ENCODE data around the gene SEMA7A.
A peak's percentile ranks its signal among the peaks of the same experiment; 100 is the strongest.

The SEMA7A gene

DNA sequence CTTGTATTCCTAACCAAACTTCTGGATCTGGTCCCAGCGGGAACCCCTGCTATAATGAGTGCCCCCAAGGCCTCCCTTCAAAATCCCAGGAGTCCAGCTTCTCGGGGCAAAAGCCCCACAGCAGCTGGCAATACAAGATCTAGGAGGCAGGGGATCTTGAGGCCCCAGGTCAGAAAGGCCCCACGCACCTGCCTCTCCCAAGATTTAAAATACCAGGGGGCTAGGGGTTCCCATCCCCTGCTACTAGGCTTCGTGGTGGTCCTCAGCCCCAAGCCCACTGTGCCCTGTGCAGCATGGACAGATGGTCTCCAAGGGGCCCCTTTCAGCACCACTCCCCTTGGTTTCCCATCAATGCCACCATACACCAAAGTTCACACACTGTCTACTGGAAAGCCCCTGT lies 50.5 kb downstream of the SEMA7A start:
- Histone ChIP-seq H3K9me2 (replicated peaks; ENCODE audit: insufficient read depth, low read length) (no peaks in the 10 kb centered on the region), H3K79me2 (ENCODE audit: insufficient read depth, low read length) (no peaks in the 10 kb centered on the region), H3K4me2 (ENCODE audit: low read depth, low read length, poor library complexity, severe bottlenecking) (no peak overlapping the region), H3K9me3 (ENCODE audit: insufficient read depth, low read length) (no peaks in the 10 kb centered on the region), H3K4me3 (ENCODE audit: insufficient read depth, low read length, poor library complexity, severe bottlenecking) (no peak overlapping the region), H3K9ac (ENCODE audit: low read length) (no peak overlapping the region), H3K36me3 (ENCODE audit: low read length) (no peaks in the 10 kb centered on the region), H4K20me1 (ENCODE audit: low read depth, low read length) (no peaks in the 10 kb centered on the region), H3K27me3 (ENCODE audit: low read length) (no peaks in the 10 kb centered on the region), H3F3A (ENCODE audit: insufficient read depth) (peaks cover 5% of the 10 kb centered on the region; the same call in 1 of the 2 replicates), H3K27ac (ENCODE audit: low read depth, low read length) (no peak overlapping the region), H2AFZ (ENCODE audit: low read depth, low read length, severe bottlenecking) (no peak overlapping the region)
- no peak for TF ChIP-seq EZH2phosphoT487 (conservative IDR thresholded peaks at IDR 0.05; ENCODE audit: low read length)

DNA sequence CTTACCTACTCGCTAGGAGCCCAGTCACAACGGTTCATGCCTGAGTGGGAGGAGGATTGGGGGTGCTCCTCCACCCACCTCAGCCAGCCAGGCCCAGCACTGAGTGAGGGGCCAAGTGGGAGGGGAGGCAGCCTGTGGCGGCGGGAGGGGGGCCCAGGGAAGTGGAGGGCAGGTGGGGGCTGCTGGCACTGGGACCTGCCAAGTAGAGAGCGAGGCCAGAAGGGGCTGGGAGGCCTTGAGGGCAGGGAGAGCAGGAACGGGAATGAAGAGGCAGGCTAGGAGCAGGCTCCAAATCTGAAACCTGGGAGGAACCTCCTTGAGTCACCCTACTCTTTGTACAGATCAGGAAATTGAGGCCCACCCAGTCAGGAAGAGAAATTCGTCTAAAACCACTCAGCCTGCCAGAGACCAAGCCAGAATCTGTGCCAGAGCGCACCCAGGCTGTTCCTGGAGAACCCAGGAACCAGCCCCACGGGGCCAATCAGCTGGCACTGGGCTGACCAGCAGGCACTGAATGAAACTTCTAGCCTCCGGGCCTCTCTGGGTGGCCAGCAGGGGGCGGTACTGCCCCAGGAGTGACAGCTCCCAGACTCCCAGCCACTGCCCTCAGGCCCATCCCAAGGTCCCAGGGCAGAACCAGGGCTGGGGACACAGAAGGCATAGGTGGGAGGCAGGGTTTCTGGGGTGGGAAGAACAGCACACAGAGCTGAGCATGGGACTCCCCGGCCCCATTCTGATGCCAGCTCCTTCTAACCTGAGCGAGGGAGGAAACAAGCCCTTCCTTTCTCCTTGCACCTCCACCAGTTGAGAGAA lies 51.5 kb downstream of the SEMA7A start:
- TF ChIP-seq CTCF (IDR thresholded peaks at IDR 0.05; ENCODE audit: insufficient read depth, low read length, poor library complexity, severe bottlenecking): peak; percentile 96
- no peak for TF ChIP-seq EZH2phosphoT487 (conservative IDR thresholded peaks at IDR 0.05; ENCODE audit: low read length)
- no peaks in the 10 kb centered on the region for H3K9me2 ChIP-seq (replicated peaks; ENCODE audit: insufficient read depth, low read length)
- H3K9me3 ChIP-seq (ENCODE audit: insufficient read depth, low read length): no peaks in the 10 kb centered on the region
- H3K9ac ChIP-seq (ENCODE audit: low read length): no peak overlapping the region
- no peaks in the 10 kb centered on the region for H3K36me3 ChIP-seq (ENCODE audit: low read length)
- no peaks in the 10 kb centered on the region for H3K27me3 ChIP-seq (ENCODE audit: low read length)
- peaks cover 5% of the 10 kb centered on the region; the same call in 1 of the 2 replicates for H3F3A ChIP-seq (ENCODE audit: insufficient read depth)
- no peak overlapping the region for H2AFZ ChIP-seq (ENCODE audit: low read depth, low read length, severe bottlenecking)
- H4K20me1 ChIP-seq (ENCODE audit: low read depth, low read length): no peaks in the 10 kb centered on the region
- no peak overlapping the region for H3K27ac ChIP-seq (ENCODE audit: low read depth, low read length)
- no peak overlapping the region for H3K4me3 ChIP-seq (ENCODE audit: insufficient read depth, low read length, poor library complexity, severe bottlenecking)
- H3K79me2 ChIP-seq (ENCODE audit: insufficient read depth, low read length): no peaks in the 10 kb centered on the region
- no peak overlapping the region for H3K4me2 ChIP-seq (ENCODE audit: low read depth, low read length, poor library complexity, severe bottlenecking)

DNA sequence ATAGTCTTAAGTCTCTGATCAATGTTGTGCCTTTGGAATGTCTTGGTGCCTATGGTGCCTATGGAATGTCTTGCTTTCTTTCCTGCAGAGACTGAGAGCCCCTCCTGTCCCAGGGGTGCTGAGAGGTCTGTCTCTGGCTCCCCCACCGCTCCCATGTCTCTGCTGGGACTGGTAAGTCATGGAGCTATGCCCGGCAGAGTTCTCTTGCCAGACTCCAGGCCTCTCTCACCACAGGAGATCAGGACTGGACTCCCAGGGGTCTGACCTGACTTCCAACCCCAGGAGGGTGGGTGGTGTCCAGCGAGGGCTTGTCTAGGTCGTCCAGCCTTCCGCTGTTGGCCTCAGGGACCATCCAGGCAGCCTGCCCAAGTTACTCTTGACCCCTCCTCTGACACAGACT lies 52.3 kb downstream of the SEMA7A start:
- Histone ChIP-seq H3K27me3 (ENCODE audit: low read length) (no peaks in the 10 kb centered on the region), H3K9me3 (ENCODE audit: insufficient read depth, low read length) (no peaks in the 10 kb centered on the region), H3K9ac (ENCODE audit: low read length) (no peak overlapping the region), H4K20me1 (ENCODE audit: low read depth, low read length) (no peaks in the 10 kb centered on the region), H3K9me2 (replicated peaks; ENCODE audit: insufficient read depth, low read length) (no peaks in the 10 kb centered on the region), H2AFZ (ENCODE audit: low read depth, low read length, severe bottlenecking) (no peak overlapping the region), H3K79me2 (ENCODE audit: insufficient read depth, low read length) (no peaks in the 10 kb centered on the region), H3F3A (ENCODE audit: insufficient read depth) (peaks cover 5% of the 10 kb centered on the region; the same call in 1 of the 2 replicates), H3K36me3 (ENCODE audit: low read length) (no peaks in the 10 kb centered on the region), H3K4me2 (ENCODE audit: low read depth, low read length, poor library complexity, severe bottlenecking) (no peak overlapping the region), H3K27ac (ENCODE audit: low read depth, low read length) (no peak overlapping the region), H3K4me3 (ENCODE audit: insufficient read depth, low read length, poor library complexity, severe bottlenecking) (no peak overlapping the region)
- TF ChIP-seq CTCF (IDR thresholded peaks at IDR 0.05; ENCODE audit: insufficient read depth, low read length, poor library complexity, severe bottlenecking) (no peak), EZH2phosphoT487 (conservative IDR thresholded peaks at IDR 0.05; ENCODE audit: low read length) (no peak)

DNA sequence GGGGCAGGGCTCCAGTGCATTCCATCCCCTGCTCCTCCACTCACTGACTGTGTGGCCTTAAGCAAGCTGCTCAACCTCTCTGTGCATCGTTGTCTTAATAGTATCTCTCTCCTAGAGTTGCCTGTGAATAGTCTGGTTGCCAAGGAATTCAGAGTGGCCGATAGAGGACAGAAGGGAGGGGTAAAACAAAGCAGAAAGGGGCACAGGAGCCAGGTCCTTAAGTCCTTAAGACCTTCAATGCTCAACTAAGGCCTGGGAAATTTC lies 52.6 kb downstream of the SEMA7A start:
- H3K4me3 ChIP-seq (ENCODE audit: insufficient read depth, low read length, poor library complexity, severe bottlenecking): no peak overlapping the region
- no peak overlapping the region for H3K4me2 ChIP-seq (ENCODE audit: low read depth, low read length, poor library complexity, severe bottlenecking)
- no peak overlapping the region for H3K9ac ChIP-seq (ENCODE audit: low read length)
- TF ChIP-seq CTCF (IDR thresholded peaks at IDR 0.05; ENCODE audit: insufficient read depth, low read length, poor library complexity, severe bottlenecking): no peak
- TF ChIP-seq EZH2phosphoT487 (conservative IDR thresholded peaks at IDR 0.05; ENCODE audit: low read length): no peak
- no peak overlapping the region for H2AFZ ChIP-seq (ENCODE audit: low read depth, low read length, severe bottlenecking)
- no peaks in the 10 kb centered on the region for H3K27me3 ChIP-seq (ENCODE audit: low read length)
- no peaks in the 10 kb centered on the region for H3K79me2 ChIP-seq (ENCODE audit: insufficient read depth, low read length)
- H3K27ac ChIP-seq (ENCODE audit: low read depth, low read length): no peak overlapping the region
- no peaks in the 10 kb centered on the region for H3K36me3 ChIP-seq (ENCODE audit: low read length)
- peaks cover 5% of the 10 kb centered on the region; the same call in 1 of the 2 replicates for H3F3A ChIP-seq (ENCODE audit: insufficient read depth)
- no peaks in the 10 kb centered on the region for H3K9me3 ChIP-seq (ENCODE audit: insufficient read depth, low read length)
- no peaks in the 10 kb centered on the region for H3K9me2 ChIP-seq (replicated peaks; ENCODE audit: insufficient read depth, low read length)
- H4K20me1 ChIP-seq (ENCODE audit: low read depth, low read length): no peaks in the 10 kb centered on the region
